HepG2 (cell line): ENCODE measurements around the gene HDAC10. TPM values are rescaled to one million over a fixed set of nuclear protein-coding genes. Genes with fewer than 3 reads are reported as not detected.

Source experiments
- ARNTL ChIP-seq: sonication (generic); formaldehyde crosslinking; IDR thresholded peaks from 2 replicates; pipeline ENCODE4 v1.4.0; 2020; ENCODE audit warnings: mild to moderate bottlenecking, missing genetic modification reagents
- CHD2 ChIP-seq: IDR thresholded peaks from 2 replicates; pipeline ENCODE4 v1.6.1; 2011; ENCODE audit warnings: low read depth, low read length, improper control_type of control experiment
- ERF ChIP-seq: IDR thresholded peaks from 2 replicates; pipeline ENCODE4 v1.6.1; 2018; ENCODE audit warnings: missing biosample characterization, missing genetic modification reagents
- HOXD1 ChIP-seq: sonication (generic); formaldehyde crosslinking; IDR thresholded peaks from 2 replicates; pipeline ENCODE4 v1.5.0; 2020; ENCODE audit warnings: missing genetic modification reagents
- IKZF4 ChIP-seq: sonication (generic); formaldehyde crosslinking; IDR thresholded peaks from 2 replicates; pipeline ENCODE4 v1.5.1; 2020; ENCODE audit warnings: borderline replicate concordance, mild to moderate bottlenecking, low read depth, missing genetic modification reagents; ENCODE audit errors: not compliant biosample characterization
- MAF1 ChIP-seq: sonication (generic); formaldehyde crosslinking; IDR thresholded peaks from 2 replicates; pipeline ENCODE4 v1.5.0; 2020; ENCODE audit warnings: missing genetic modification reagents, borderline replicate concordance
- MAZ ChIP-seq, 2 experiments: sonication (generic) in 1 of 2; formaldehyde crosslinking in 1 of 2; IDR thresholded peaks; 2 replicates each; pipeline versions ENCODE4 v1.5.0 to v1.6.1; 2012 to 2020; ENCODE audit warnings: low read depth in 2 of 2, mild to moderate bottlenecking in 2 of 2, borderline replicate concordance in 1 of 2, improper control_type of control experiment in 1 of 2, low read length in 1 of 2, missing genetic modification reagents in 1 of 2, moderate library complexity in 1 of 2
- NR1H2 ChIP-seq: sonication (generic); formaldehyde crosslinking; IDR thresholded peaks from 2 replicates; pipeline ENCODE4 v1.8.1; 2022; ENCODE audit warnings: low read depth, missing genetic modification reagents, borderline replicate concordance
- RNF2 ChIP-seq: fragments of 450-650 bp; conservative IDR thresholded peaks from 2 replicates; pipeline ENCODE4 v1.6.1; 2016; ENCODE audit warnings: low read depth
- SATB2 ChIP-seq: sonication (generic); formaldehyde crosslinking; IDR thresholded peaks from 2 replicates; pipeline ENCODE4 v1.5.0; 2020; ENCODE audit warnings: missing genetic modification reagents
- SNAPC2 ChIP-seq: sonication (generic); formaldehyde crosslinking; IDR thresholded peaks from 2 replicates; pipeline ENCODE4 v1.8.1; 2022; ENCODE audit warnings: mild to moderate bottlenecking, missing genetic modification reagents
- TCF7 ChIP-seq: sonication (generic); IDR thresholded peaks from 2 replicates; pipeline ENCODE4 v1.6.1; 2016; ENCODE audit warnings: antibody characterized with exemption, low read depth
- ZNF101 ChIP-seq: sonication (generic); formaldehyde crosslinking; IDR thresholded peaks from 2 replicates; pipeline ENCODE4 v1.4.0; 2020; ENCODE audit warnings: mild to moderate bottlenecking, low read depth, missing genetic modification reagents, borderline replicate concordance
- ZNF256 ChIP-seq: sonication (generic); formaldehyde crosslinking; conservative IDR thresholded peaks from 2 replicates; pipeline ENCODE4 v1.4.0; 2020; ENCODE audit warnings: missing genetic modification reagents
- ZNF563 ChIP-seq: sonication (generic); formaldehyde crosslinking; IDR thresholded peaks from 2 replicates; pipeline ENCODE4 v1.8.0; 2022; ENCODE audit warnings: mild to moderate bottlenecking, moderate library complexity, missing genetic modification reagents
- ZNF737 ChIP-seq: sonication (generic); formaldehyde crosslinking; IDR thresholded peaks from 2 replicates; pipeline ENCODE4 v1.5.0; 2020; ENCODE audit warnings: missing genetic modification reagents, mild to moderate bottlenecking, borderline replicate concordance
- ZNF878 ChIP-seq: sonication (generic); formaldehyde crosslinking; IDR thresholded peaks from 2 replicates; pipeline ENCODE4 v1.8.1; 2023; ENCODE audit warnings: mild to moderate bottlenecking, missing genetic modification reagents, moderate library complexity
- polyA plus RNA-seq, 8 experiments: library from polyadenylated mRNA; depleted of rRNA in 3 of 8; stranded (reverse) in 7 of 8; unstranded in 1 of 8; fragments of >200 nt; fragmentation: Illumina TruSeq in 4 of 8; extraction: Trizol in 4 of 8; gene quantifications; 2 replicates each; pipeline versions ENCODE4 v1.2.1 to v1.2.3, GENCODE V29; 2011 to 2016; ENCODE audit warnings: low read depth in 4 of 8, missing spikeins in 1 of 8, mixed read lengths in 1 of 8; ENCODE audit not compliant: insufficient read depth in 1 of 8
- total RNA-seq, 5 experiments: library from RNA; depleted of rRNA; stranded (reverse); fragments of >200 nt; fragmentation: Illumina TruSeq; extraction: Trizol; gene quantifications; 2 replicates each; pipeline ENCODE4 v1.2.3, GENCODE V29; 2016; ENCODE audit warnings: low read depth in 1 of 5
- TF ChIP-seq, protein P1 (sequence below): sonication (generic); formaldehyde crosslinking; IDR thresholded peaks from 2 replicates; pipeline ENCODE4 v1.5.1; 2020; ENCODE audit warnings: mild to moderate bottlenecking, missing genetic modification reagents, borderline replicate concordance
- TF ChIP-seq, protein P2 (sequence below): sonication (generic); formaldehyde crosslinking; IDR thresholded peaks from 2 replicates; pipeline ENCODE4 v1.4.0; 2020; ENCODE audit warnings: missing genetic modification reagents

The HDAC10 gene
- total and polyA plus RNA-seq, 2 of the 13 experiments (the other 11 are each of a cell fraction or from before 2014, with no cell fraction given) = 13.9 to 14.9 TPM

DNA sequence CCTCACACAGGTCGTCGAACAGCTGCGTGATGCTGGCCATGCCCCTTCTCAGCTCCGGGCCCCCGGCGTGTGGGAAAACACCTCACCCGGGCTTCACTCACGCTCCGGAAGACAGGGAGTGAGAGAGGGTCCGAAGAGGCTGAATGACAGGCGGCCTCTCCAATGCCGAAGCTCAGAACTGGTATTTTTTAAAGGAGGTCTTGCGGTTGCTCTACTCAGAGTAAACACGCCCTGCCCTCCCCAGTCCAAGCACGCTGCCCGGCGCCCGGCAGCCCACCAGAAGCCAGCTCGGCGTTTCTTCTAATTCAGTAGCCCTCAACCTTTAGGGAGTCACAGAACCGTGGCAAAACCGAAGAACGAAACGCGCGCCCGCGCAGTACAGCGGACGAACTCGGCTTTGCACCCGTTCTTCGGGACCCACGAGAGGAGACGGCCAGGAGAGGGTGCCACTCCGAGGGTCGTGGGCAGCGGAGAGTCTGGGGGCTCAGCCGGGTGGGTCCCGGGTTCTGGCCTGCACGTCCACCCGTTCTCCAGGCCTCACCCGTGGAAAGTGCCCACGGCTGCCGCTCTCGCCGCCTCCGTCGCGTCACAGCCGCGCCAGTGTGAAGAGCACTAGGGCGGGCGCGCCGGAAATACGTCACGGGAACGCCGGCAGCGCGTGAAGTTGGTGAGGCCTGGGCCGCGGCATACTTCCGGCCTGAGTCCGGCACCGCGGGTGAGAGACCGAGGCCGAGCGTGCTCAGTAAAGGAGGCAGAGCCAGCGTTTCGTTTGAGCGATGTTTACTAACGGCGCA lies 6.4 kb downstream of the HDAC10 start, which contains the start of gene TUBGCP6 (continued):
- TF ChIP-seq, protein P1, sequence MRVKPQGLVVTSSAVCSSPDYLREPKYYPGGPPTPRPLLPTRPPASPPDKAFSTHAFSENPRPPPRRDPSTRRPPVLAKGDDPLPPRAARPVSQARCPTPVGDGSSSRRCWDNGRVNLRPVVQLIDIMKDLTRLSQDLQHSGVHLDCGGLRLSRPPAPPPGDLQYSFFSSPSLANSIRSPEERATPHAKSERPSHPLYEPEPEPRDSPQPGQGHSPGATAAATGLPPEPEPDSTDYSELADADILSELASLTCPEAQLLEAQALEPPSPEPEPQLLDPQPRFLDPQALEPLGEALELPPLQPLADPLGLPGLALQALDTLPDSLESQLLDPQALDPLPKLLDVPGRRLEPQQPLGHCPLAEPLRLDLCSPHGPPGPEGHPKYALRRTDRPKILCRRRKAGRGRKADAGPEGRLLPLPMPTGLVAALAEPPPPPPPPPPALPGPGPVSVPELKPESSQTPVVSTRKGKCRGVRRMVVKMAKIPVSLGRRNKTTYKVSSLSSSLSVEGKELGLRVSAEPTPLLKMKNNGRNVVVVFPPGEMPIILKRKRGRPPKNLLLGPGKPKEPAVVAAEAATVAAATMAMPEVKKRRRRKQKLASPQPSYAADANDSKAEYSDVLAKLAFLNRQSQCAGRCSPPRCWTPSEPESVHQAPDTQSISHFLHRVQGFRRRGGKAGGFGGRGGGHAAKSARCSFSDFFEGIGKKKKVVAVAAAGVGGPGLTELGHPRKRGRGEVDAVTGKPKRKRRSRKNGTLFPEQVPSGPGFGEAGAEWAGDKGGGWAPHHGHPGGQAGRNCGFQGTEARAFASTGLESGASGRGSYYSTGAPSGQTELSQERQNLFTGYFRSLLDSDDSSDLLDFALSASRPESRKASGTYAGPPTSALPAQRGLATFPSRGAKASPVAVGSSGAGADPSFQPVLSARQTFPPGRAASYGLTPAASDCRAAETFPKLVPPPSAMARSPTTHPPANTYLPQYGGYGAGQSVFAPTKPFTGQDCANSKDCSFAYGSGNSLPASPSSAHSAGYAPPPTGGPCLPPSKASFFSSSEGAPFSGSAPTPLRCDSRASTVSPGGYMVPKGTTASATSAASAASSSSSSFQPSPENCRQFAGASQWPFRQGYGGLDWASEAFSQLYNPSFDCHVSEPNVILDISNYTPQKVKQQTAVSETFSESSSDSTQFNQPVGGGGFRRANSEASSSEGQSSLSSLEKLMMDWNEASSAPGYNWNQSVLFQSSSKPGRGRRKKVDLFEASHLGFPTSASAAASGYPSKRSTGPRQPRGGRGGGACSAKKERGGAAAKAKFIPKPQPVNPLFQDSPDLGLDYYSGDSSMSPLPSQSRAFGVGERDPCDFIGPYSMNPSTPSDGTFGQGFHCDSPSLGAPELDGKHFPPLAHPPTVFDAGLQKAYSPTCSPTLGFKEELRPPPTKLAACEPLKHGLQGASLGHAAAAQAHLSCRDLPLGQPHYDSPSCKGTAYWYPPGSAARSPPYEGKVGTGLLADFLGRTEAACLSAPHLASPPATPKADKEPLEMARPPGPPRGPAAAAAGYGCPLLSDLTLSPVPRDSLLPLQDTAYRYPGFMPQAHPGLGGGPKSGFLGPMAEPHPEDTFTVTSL (CRISPR knock-in tag) = no peak
- TF ChIP-seq MAZ (IDR thresholded peaks at IDR 0.05; ENCODE audit: borderline replicate concordance, low read depth, low read length) (0 out of 2 replicates have a peak, but pooled peaks have one; percentile 5), MAZ (CRISPR knock-in tag; IDR thresholded peaks at IDR 0.05; ENCODE audit: low read depth) (peak; percentile 84), NR1H2 (CRISPR knock-in tag) (no peak; the same call in 1 of the 2 replicates), ERF (CRISPR knock-in tag) (peak; percentile 87), CHD2 (peak; percentile 85), RNF2 (0 out of 2 replicates have a peak, but pooled peaks have one; percentile 43), ZNF101 (CRISPR knock-in tag) (no peak), ZNF256 (CRISPR knock-in tag) (peak; percentile 30; the same call in 1 of the 2 replicates), SATB2 (CRISPR knock-in tag) (0 out of 2 replicates have a peak, but pooled peaks have one; percentile 41), ZNF737 (no peak; the same call in 1 of the 2 replicates), IKZF4 (CRISPR knock-in tag) (peak; percentile 81), ZNF563 (CRISPR knock-in tag) (peak; percentile 89), ZNF878 (CRISPR knock-in tag) (no peak), TCF7 (no peak), ARNTL (CRISPR knock-in tag) (peak; percentile 70), MAF1 (CRISPR knock-in tag) (no peak; the same call in 1 of the 2 replicates), SNAPC2 (CRISPR knock-in tag) (0 out of 2 replicates have a peak, but pooled peaks have one; percentile 27), HOXD1 (CRISPR knock-in tag) (peak; percentile 91; the same call in 1 of the 2 replicates)
- TF ChIP-seq, protein P2, sequence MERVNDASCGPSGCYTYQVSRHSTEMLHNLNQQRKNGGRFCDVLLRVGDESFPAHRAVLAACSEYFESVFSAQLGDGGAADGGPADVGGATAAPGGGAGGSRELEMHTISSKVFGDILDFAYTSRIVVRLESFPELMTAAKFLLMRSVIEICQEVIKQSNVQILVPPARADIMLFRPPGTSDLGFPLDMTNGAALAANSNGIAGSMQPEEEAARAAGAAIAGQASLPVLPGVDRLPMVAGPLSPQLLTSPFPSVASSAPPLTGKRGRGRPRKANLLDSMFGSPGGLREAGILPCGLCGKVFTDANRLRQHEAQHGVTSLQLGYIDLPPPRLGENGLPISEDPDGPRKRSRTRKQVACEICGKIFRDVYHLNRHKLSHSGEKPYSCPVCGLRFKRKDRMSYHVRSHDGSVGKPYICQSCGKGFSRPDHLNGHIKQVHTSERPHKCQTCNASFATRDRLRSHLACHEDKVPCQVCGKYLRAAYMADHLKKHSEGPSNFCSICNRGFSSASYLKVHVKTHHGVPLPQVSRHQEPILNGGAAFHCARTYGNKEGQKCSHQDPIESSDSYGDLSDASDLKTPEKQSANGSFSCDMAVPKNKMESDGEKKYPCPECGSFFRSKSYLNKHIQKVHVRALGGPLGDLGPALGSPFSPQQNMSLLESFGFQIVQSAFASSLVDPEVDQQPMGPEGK = peak; percentile 24; the same call in 1 of the 2 replicates
